RWPE1 (cell line): ENCODE measurements around the gene AGAP1.

Source experiments
- CTCF ChIA-PET: fragments of 350-600 bp; sonication (Branson Sonifier 250); formaldehyde crosslinking; extraction: SDS; loops from one replicate; lab custom pipeline; 2021; lab: Yijun Ruan, JAX
- POLR2A ChIA-PET: fragments of 400-600 bp; formaldehyde crosslinking; extraction: SDS; loops from one replicate; lab custom pipeline; 2020; ENCODE audit warnings: antibody characterized with exemption; ENCODE audit not compliant: low non-redundant PET; lab: Yijun Ruan, JAX
- DNase-seq: peaks from one replicate; pipeline ENCODE4 v3.0.0; 2012; ENCODE audit warnings: low spot score
- H3K27ac ChIP-seq: fragments of 450-650 bp; 2 replicates; pipeline ENCODE4 v1.5.1; 2017
- CTCF ChIP-seq: fragments of 450-650 bp; conservative IDR thresholded peaks from 2 replicates; pipeline ENCODE4 v1.5.1; 2017; ENCODE audit warnings: low read depth, mild to moderate bottlenecking

The AGAP1 gene

GRCh38 chr2:235690082-235690808 is 196.4 kb downstream of the AGAP1 start:
- TF ChIP-seq CTCF: no peak
- CTCF ChIA-PET: no interaction called here
- no peak for DNase-seq
- H3K27ac ChIP-seq: no peak overlapping the region
- POLR2A ChIA-PET: no interaction called here

GRCh38 chr2:235690809-235691450 is 197.1 kb downstream of the AGAP1 start:
- TF ChIP-seq CTCF: no peak
- ChIA-PET CTCF (no interaction called here), POLR2A (no interaction called here)
- H3K27ac ChIP-seq: no peak overlapping the region
- no peak for DNase-seq

DNA sequence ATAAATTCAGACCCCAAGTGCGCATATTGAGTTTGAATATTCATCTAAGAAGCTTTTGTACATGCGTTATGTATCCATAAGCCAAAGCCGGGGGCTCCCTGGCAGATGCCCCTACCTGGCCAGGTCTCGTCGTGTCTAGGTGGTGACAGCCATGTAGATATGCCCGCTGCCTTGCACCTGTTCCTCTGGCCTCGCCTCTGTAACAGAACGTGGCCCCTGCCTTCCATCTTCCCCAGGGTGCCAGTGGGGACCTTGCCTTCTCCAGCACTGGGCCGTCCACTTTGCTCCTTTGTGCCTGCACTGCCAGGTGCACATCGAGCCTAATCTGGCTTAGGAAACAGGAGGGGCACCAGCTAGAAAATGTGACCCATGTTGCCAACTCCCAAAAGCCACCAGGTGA is 198.2 kb downstream of the AGAP1 start:
- TF ChIP-seq CTCF: no peak
- CTCF ChIA-PET: no interaction called here
- H3K27ac ChIP-seq: no peak overlapping the region
- no peak for DNase-seq
- POLR2A ChIA-PET: no interaction called here

DNA sequence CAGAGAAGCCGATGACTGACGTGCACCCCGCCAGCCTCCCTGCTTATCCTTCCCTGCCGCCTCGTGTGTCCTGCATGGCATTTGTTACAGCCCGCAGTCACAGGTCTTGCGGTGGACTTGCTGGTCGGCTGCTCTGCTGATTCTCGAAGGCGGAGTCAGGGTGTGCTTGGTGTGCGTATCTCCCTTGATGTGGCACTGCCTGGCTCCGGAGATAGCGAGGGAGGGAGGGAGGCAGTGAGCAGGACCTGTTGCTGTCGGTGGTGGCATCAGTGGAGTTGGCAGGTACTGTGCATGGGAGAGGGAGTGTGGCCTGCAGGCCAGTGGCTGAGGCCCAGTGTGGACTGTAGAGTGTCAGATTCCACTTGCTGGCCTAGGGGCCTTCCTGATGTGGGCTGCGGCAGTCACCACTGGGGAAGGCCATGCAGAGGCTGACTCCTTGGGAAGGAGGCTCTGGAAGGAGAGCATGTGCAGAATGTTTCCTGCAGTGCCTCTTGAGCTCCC is 198.9 kb downstream of the AGAP1 start:
- ChIA-PET POLR2A (no interaction called here), CTCF (no interaction called here)
- no peak for TF ChIP-seq CTCF
- no peak overlapping the region for H3K27ac ChIP-seq
- DNase-seq: no peak

GRCh38 chr2:235693279-235693678 is 199.4 kb downstream of the AGAP1 start:
- no peak overlapping the region for H3K27ac ChIP-seq
- no peak for DNase-seq
- TF ChIP-seq CTCF: no peak
- ChIA-PET CTCF (no interaction called here), POLR2A (interaction anchor here (0.6 kb wide), 1 partner anchor 19 kb away, joined by 8 read pairs; no protein-coding TSS in a partner anchor)

GRCh38 chr2:235694721-235695601 is 201.1 kb downstream of the AGAP1 start:
- no peak for TF ChIP-seq CTCF
- ChIA-PET CTCF (interaction anchor here (0.7 kb wide), 1 partner anchor 327 kb away, joined by 3 read pairs; no protein-coding TSS in a partner anchor), POLR2A (no interaction called here)
- no peak overlapping the region for H3K27ac ChIP-seq
- DNase-seq: no peak
